ENCODE data around the gene TAOK3.

Gene TAOK3

GRCh38 chr12:118347916-118348315 lies 24.8 kb downstream of the TAOK3 start:
- Histone ChIP-seq H3K36me3 (ENCODE audit: low read length) (0 out of 2 replicates have a peak, but pooled peaks cover 1% of the 10 kb centered on the region), H4K20me1 (ENCODE audit: low read depth, low read length) (0 out of 2 replicates have a peak, but pooled peaks cover 9% of the 10 kb centered on the region), H3K4me3 (ENCODE audit: insufficient read depth, low read length, poor library complexity, severe bottlenecking) (no peak overlapping the region), H3K79me2 (ENCODE audit: insufficient read depth, low read length) (peaks cover 96% of the 10 kb centered on the region), H3K9me2 (replicated peaks; ENCODE audit: insufficient read depth, low read length) (no peaks in the 10 kb centered on the region), H3K9ac (ENCODE audit: low read length) (no peak overlapping the region), H3K27me3 (ENCODE audit: low read length) (no peaks in the 10 kb centered on the region), H2AFZ (ENCODE audit: low read depth, low read length, severe bottlenecking) (no peak overlapping the region), H3F3A (ENCODE audit: insufficient read depth) (peaks cover 4% of the 10 kb centered on the region; the same call in 1 of the 2 replicates), H3K4me2 (ENCODE audit: low read depth, low read length, poor library complexity, severe bottlenecking) (no peak overlapping the region), H3K9me3 (ENCODE audit: insufficient read depth, low read length) (no peaks in the 10 kb centered on the region), H3K27ac (ENCODE audit: low read depth, low read length) (no peak overlapping the region)
- TF ChIP-seq EZH2phosphoT487 (conservative IDR thresholded peaks at IDR 0.05; ENCODE audit: low read length) (no peak), CTCF (IDR thresholded peaks at IDR 0.05; ENCODE audit: insufficient read depth, low read length, poor library complexity, severe bottlenecking) (no peak)

DNA sequence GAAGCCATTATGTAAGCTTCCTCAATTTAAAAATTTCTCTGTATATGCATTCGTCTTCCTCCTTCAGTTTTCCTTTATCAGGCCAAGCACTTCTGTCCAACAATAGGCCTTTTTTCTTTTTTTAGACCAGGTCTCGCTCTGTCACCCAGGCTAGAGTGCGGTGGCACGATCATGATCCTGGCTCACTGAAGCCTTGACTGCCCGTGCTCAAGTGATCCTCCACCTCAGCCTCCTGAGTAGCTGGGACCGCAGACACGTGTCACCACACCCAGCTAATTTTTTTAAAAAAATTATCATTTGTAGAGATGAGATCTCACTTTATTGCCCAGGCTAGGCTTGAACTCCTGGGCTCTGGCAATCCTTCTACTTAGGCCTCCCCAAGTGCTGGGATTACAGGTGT lies 25.8 kb downstream of the TAOK3 start:
- no peak overlapping the region for H3K4me2 ChIP-seq (ENCODE audit: low read depth, low read length, poor library complexity, severe bottlenecking)
- H4K20me1 ChIP-seq (ENCODE audit: low read depth, low read length) = 0 out of 2 replicates have a peak, but pooled peaks cover 9% of the 10 kb centered on the region
- no peak overlapping the region for H3K27ac ChIP-seq (ENCODE audit: low read depth, low read length)
- TF ChIP-seq CTCF (IDR thresholded peaks at IDR 0.05; ENCODE audit: insufficient read depth, low read length, poor library complexity, severe bottlenecking) = no peak
- TF ChIP-seq EZH2phosphoT487 (conservative IDR thresholded peaks at IDR 0.05; ENCODE audit: low read length) = no peak
- H3K9me3 ChIP-seq (ENCODE audit: insufficient read depth, low read length) = no peaks in the 10 kb centered on the region
- H3K36me3 ChIP-seq (ENCODE audit: low read length) = no peaks in the 10 kb centered on the region
- H3F3A ChIP-seq (ENCODE audit: insufficient read depth) = peaks cover 4% of the 10 kb centered on the region; the same call in 1 of the 2 replicates
- no peak overlapping the region for H3K9ac ChIP-seq (ENCODE audit: low read length)
- peaks cover 96% of the 10 kb centered on the region for H3K79me2 ChIP-seq (ENCODE audit: insufficient read depth, low read length)
- no peak overlapping the region for H2AFZ ChIP-seq (ENCODE audit: low read depth, low read length, severe bottlenecking)
- H3K4me3 ChIP-seq (ENCODE audit: insufficient read depth, low read length, poor library complexity, severe bottlenecking) = no peak overlapping the region
- no peaks in the 10 kb centered on the region for H3K27me3 ChIP-seq (ENCODE audit: low read length)
- H3K9me2 ChIP-seq (replicated peaks; ENCODE audit: insufficient read depth, low read length) = no peaks in the 10 kb centered on the region

DNA sequence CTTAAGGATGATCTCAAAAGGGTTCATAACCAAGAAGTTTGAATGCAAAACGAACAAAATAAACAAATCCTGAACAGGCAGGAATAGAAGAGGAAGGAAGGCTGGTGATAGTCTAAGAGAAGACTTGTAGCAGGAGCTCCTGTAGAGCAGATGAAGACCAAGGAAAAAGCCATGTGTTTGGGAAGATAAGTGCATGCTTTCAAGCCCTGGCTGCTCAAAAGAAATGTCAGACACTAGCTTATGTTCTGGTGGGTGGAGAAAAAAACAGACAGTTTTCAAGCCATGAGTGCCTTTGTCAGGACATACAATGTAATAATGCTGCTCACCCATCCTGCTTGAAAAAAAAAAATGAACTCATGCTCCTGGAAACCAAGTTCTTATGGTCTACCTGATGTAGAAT lies 27.4 kb downstream of the TAOK3 start:
- H3K79me2 ChIP-seq (ENCODE audit: insufficient read depth, low read length) = peaks cover 100% of the 10 kb centered on the region
- no peaks in the 10 kb centered on the region for H3K36me3 ChIP-seq (ENCODE audit: low read length)
- H3K27ac ChIP-seq (ENCODE audit: low read depth, low read length) = no peak overlapping the region

More for the DNA sequence above, 27.4 kb downstream of the TAOK3 start:
- Histone ChIP-seq H3K4me3 (ENCODE audit: insufficient read depth, low read length, poor library complexity, severe bottlenecking) (no peak overlapping the region), H3F3A (ENCODE audit: insufficient read depth) (peaks cover 4% of the 10 kb centered on the region; the same call in 1 of the 2 replicates), H3K27me3 (ENCODE audit: low read length) (no peaks in the 10 kb centered on the region), H3K9ac (ENCODE audit: low read length) (no peak overlapping the region), H3K9me3 (ENCODE audit: insufficient read depth, low read length) (no peaks in the 10 kb centered on the region), H2AFZ (ENCODE audit: low read depth, low read length, severe bottlenecking) (no peak overlapping the region), H3K4me2 (ENCODE audit: low read depth, low read length, poor library complexity, severe bottlenecking) (no peak overlapping the region), H4K20me1 (ENCODE audit: low read depth, low read length) (0 out of 2 replicates have a peak, but pooled peaks cover 5% of the 10 kb centered on the region), H3K9me2 (replicated peaks; ENCODE audit: insufficient read depth, low read length) (no peaks in the 10 kb centered on the region)
- no peak for TF ChIP-seq CTCF (IDR thresholded peaks at IDR 0.05; ENCODE audit: insufficient read depth, low read length, poor library complexity, severe bottlenecking)

All from SU-DHL-6 (cell line).